ENCODE results near the gene VCL. TPM values are rescaled to one million over a fixed set of nuclear protein-coding genes. Genes with fewer than 3 reads are reported as not detected.
"Not testable (repeated sequence)": the region's sequence is repeated elsewhere in the genome, so short reads cannot be mapped to it uniquely, and the experiment has no call there.

Gene VCL
- total RNA-seq, 4 donors from 2014 or later = 53.3 to 90.4 (median 63.1) TPM

DNA sequence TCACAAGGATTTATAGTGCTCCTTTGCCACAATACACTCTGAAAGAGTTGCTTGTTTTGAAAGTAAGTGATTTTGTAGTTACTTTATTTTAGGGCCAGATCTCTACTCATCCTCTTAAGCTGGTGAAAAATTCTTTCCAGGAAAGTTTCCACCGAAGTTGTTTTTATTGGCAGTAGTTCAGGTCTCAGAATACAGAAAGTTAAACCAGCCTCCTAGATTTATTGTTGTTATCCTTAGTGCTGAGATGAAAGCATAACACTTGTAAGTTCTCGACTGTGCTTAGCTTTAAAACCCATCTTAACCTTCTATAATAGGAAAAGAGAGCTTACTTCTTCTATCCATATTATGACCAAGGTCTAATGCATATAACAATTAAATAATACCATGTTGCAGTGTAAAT is 147.2 kb downstream of the VCL start:
- TF ChIP-seq POLR2A (IDR thresholded peaks at IDR 0.05) = no peak
- TF ChIP-seq, protein P1, sequence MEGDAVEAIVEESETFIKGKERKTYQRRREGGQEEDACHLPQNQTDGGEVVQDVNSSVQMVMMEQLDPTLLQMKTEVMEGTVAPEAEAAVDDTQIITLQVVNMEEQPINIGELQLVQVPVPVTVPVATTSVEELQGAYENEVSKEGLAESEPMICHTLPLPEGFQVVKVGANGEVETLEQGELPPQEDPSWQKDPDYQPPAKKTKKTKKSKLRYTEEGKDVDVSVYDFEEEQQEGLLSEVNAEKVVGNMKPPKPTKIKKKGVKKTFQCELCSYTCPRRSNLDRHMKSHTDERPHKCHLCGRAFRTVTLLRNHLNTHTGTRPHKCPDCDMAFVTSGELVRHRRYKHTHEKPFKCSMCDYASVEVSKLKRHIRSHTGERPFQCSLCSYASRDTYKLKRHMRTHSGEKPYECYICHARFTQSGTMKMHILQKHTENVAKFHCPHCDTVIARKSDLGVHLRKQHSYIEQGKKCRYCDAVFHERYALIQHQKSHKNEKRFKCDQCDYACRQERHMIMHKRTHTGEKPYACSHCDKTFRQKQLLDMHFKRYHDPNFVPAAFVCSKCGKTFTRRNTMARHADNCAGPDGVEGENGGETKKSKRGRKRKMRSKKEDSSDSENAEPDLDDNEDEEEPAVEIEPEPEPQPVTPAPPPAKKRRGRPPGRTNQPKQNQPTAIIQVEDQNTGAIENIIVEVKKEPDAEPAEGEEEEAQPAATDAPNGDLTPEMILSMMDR (IDR thresholded peaks at IDR 0.05) = no peak

DNA sequence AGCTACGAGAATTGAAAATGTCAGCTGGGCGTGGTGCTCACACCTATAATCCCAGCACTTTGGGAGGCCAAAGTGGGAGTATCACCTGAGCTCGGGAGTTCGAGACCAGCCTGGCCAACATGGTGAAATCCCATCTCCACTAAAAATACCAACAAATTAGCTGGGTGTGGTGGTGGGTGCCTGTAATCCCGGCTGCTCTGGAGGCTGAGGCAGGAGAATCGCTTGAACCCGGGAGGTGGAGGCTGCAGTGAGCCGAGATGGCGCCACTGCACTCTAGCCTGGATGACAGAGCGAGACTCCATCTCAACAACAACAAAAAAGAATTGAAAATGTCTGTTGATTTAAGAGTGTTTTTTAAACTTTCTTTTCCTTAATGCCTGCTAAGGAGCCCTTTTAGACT is 149.1 kb downstream of the VCL start:
- intact Hi-C loops (cut with DNase I; ENCODE audit: low total_unique reads) = loop anchor here (10.0 kb wide), 1 partner anchor 68 kb away; no protein-coding TSS in a partner anchor
- H3K4me3 ChIP-seq (ENCODE audit: low read depth, poor library complexity, severe bottlenecking); DNase-seq (ENCODE audit: low spot score in 2 of 2): not testable (repeated sequence)
- WGBS, 2 donors = 94 to 95% methylated on average over 10 of the region's 10 CpGs

More for the DNA sequence above, 147.2 kb downstream of the VCL start:
- intact Hi-C loops (cut with DNase I; ENCODE audit: low total_unique reads) = loop anchor here (10.0 kb wide), 1 partner anchor 70 kb away; no protein-coding TSS in a partner anchor
- no peak for DNase-seq (ENCODE audit: low spot score in 2 of 2)
- WGBS, 2 donors = 15% methylated on average over 2 of the region's 2 CpGs
- H3K4me3 ChIP-seq (ENCODE audit: low read depth, poor library complexity, severe bottlenecking) = no peak overlapping the region

DNA sequence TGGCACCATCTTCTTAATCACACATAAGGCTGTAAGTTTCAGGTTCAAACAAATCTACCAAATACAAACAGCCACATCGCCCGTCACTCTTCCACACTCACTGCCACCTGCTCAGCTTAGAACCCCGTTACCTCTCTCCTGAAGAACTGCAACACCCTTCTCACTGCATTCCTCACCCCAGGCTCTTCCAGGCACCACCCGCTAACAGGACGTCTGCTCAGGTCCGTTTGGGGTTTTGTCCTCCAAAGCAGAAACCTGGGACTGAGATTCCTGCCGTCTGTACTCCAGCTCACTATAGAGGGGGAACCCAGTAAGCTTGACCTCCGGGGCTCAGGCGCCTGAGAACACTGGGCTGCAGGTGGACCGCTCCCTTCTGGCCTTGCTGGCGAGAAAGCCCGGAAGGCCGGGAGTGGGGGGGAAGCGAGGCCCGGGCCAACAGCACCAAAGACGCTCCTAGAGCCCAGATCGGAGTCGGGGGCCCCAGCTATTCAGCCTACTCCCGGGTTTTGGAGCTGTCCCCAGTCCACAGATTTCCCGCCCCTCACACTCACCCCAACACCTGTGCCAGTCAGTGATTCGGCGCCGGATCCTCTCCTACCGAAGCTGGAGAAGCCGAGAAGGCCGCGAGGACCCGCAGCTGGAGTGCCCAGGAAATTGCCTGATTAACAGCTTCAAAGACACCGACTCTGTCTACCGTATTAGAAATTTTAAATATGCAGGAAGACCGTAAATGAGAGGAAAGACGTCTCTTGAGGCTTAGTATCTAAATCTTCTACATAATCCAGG is 152.5 kb downstream of the VCL start, which contains the start of gene AP3M1:
TSS of gene AP3M1 (minus strand) at position 625 of the 786 bp plus-strand sequence. CDS start 12,449 bp downstream, outside the sequence.
- DNase-seq (ENCODE audit: low spot score in 2 of 2) = peak; percentile 78 to 96
- TF ChIP-seq POLR2A (IDR thresholded peaks at IDR 0.05) = no peak
- TF ChIP-seq, protein P1 (IDR thresholded peaks at IDR 0.05) = no peak
- 0 to 1% methylated on average over 16 to 31 of the region's 32 CpGs for WGBS, 2 donors
- intact Hi-C loops (cut with DNase I; ENCODE audit: low total_unique reads) = no loop called here
- H3K4me3 ChIP-seq (ENCODE audit: low read depth, poor library complexity, severe bottlenecking) = peak within 1 kb of the TSS; percentile 90

DNA sequence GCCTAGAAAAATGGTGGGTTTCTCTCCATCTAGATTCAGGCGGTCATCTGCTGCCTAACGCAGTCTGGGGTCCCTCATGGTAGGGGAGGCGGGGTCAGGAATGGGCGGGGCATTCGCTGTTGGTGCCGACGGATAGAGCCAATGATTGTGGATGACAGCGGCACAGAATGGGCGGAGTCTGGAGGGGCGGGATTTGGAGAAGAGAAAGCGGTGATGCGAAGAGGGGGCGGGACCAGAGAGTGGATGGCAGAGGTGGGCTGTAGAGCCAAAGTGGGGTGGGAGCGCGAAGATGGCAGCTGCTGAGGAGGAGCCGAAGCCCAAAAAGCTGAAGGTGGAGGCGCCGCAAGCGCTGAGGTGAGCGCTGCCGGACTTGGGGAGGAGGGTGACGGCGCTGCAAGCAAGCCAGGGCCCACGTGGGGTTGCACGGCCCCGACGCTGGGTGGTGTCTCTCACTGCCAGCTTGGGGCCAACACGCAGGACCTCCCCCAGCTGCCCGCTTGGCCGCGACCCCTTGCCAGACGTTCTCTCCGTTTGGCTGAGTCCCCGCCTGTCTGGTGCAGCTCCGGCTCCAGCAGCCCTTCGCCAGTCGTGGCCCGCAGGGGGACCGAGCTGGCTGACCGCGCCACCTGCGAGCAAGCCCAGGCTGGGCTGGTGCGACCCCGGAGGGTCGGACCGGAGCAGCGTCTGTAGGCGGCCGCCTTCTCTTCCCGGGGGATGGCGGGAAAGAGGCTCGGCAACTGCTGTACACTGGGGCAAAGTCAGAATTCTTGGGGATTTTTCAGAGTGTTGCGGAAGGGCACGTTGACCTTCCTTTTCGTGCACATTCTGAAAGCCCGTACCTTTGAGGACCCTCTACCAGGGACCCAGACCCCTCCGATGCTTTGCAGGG is 153.3 kb downstream of the VCL start, which contains the start of gene ADK:
TSS of gene ADK (plus strand) at position 232 of the 889 bp plus-strand sequence. CDS start at position 290, 58 bp downstream.
- DNase-seq (ENCODE audit: low spot score in 2 of 2) = peak; percentile 100
- TF ChIP-seq, protein P1 (IDR thresholded peaks at IDR 0.05) = no peak
- intact Hi-C loops (cut with DNase I; ENCODE audit: low total_unique reads) = no loop called here
- WGBS, 2 donors = 0 to 1% methylated on average over 34 to 56 of the region's 57 CpGs
- H3K4me3 ChIP-seq (ENCODE audit: low read depth, poor library complexity, severe bottlenecking) = peak within 1 kb of the TSS; percentile 90

DNA sequence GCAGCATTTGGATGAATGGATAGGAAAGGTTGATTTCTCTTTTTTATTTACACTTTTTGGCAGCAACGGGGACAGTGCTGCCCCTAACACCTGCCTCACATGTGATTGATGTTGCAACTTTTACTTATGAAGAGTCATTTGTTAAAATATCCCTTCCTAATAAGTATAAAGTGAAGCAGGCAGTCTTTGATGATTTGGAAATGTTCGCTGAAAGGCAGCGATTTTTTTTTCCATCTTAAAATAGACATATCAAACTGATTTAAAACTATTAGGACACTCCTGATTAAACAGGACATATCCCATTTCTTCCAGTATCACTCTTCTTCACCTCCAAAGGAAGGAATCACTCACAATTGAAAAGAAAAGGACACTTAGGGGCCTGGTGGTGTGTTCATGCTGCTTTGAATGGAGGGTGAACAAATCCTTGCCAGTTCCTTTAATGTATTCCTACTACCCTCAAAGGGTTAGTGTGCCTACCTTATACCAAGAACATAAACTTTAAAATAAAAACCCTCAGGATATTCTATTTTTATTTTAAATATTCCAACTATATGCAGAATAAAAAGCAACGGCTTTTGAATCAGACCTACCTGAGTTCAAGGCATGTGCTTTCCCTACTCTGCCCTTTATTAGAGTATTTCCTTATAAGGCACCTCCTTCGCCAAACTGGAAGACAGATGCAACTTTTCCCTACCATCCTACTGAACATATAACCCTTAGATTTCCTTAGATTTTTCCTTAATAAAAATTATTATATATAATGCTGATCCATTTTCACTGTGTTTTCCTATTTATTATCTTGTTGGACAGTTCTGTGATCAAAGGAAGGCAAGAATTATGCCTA is 154.2 kb downstream of the VCL start:
- intact Hi-C loops (cut with DNase I; ENCODE audit: low total_unique reads) = no loop called here
- peak overlapping the region; percentile 90 for H3K4me3 ChIP-seq (ENCODE audit: low read depth, poor library complexity, severe bottlenecking)
- DNase-seq (ENCODE audit: low spot score in 2 of 2) = no peak
- 17 to 19% methylated on average over 5 of the region's 5 CpGs for WGBS, 2 donors
- no peak for TF ChIP-seq POLR2A (IDR thresholded peaks at IDR 0.05)
- TF ChIP-seq, protein P1 (IDR thresholded peaks at IDR 0.05) = no peak
